NCI-H1436 treated with DMSO at 0.1 percent for 48 hours (cell line): ENCODE results near the gene FAM90A1.
"Not testable (repeated sequence)": the region's sequence is repeated elsewhere in the genome, so short reads cannot be mapped to it uniquely, and the experiment has no call there.

Experiments used
- DNase-seq: peaks from one replicate; lab custom pipeline; 2025; lab: John Stamatoyannopoulos, UW

Gene FAM90A1

DNA sequence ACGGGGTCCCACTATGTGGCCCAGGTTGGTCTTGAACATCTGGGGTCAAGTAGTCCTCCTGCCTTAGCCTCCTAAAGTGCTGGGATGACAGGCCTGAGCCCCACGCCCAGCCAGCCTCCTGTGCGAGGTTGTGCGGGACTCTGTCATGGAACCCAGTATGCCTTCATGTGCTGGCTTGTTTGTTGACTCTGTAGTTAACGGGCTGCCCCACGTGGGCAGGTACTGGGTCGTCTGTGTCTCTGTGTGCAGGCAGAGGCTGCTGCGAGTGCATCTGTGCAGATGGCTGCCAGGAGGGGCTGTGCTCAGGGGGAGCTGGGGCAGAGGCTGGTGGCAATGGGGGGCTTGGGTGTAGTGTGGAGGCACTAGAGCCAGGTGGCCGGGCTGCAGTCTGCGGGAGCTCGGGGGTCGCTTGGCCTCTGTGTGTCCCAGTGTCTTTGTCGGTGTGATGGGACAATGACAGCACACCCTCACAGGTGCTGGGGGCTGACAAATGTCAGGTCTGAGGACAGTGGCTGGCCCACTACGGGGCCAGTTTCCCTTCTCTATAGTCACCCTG lies 6.0 kb upstream of the FAM90A1 start:
- not testable (repeated sequence) for DNase-seq

DNA sequence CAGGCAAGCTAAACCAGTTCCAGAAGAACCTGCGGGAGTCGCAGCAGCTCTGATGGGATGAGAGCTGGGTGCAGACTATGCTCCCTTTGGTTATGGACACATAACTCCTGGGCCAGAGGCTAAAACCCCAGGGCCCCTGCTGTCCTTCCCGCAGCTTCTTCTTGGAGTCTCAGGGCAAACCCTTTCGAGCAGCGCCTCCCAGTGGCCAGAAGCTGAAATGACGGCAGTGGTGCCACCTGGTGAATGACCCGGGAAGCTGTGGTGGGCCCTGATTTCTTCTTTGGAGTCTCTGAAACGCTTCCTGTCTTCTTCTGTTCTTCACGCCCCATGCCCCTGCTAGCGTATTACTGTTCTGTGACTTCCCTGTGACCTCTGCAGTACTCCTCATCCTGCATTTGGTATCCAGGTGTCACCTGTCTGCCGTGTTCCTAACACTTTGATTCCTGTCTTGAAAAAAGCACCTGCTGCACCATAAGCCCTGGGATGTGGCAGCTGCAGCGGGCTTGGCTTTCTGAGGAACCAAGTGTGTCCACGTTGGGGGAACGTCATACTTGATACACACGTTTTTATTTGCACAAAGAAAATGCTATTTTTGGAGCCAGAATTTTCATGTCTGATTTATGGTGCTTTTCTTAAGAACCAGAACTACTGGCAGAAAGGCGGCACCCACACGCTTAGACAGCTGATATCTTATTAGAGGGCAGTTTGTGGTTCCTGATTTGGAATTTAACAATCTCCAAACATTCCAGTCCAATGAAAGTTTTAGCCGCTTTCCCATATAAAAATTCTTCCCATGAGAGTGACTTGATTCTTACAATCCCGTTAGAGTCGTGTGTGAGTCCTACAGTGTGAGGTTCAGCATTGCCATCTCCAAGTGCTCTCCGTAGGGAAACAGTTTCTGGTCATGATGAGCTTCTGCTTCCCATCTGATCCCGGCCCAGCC lies 4.5 kb upstream of the FAM90A1 start:
- not testable (repeated sequence) for DNase-seq

DNA sequence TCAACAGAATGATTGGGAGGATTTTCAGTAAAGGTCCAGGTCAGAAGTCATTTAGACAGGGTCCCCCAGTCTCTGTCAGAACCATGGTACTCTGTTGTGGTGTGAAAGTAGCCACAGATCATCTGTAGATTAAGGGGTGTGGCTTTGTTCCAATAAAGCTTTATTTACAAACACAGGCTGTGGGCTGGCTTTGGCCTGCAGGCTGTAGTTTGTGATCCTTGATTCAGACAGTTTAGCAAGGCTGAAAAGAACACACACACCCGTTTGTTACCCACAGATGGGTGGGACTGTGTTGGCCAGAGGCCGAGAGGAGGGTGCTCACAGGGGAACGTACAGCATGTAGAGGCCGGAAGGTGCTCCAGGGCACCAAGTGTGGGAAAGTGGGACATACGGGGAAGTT lies 3.6 kb upstream of the FAM90A1 start:
- DNase-seq = not testable (repeated sequence)

DNA sequence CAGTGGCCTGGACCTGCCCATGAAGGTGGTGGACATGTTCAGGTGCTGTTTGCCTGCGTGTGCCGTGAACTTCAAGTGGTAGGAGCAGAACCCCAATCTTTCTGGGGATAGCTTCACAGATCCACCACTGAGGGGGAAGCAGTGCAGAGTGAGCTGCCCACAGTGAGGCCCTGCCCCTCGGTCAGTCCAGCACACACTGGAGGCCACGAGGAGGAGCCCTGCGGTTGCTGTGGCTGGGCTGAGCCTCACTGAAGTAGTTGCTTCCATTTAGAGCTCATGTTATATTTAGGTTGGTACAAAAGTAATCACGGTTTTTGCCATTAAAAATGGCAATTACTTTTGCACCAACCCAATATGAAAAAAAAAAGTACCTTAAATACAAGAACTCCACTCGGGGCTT lies 2.1 kb upstream of the FAM90A1 start:
- not testable (repeated sequence) for DNase-seq

DNA sequence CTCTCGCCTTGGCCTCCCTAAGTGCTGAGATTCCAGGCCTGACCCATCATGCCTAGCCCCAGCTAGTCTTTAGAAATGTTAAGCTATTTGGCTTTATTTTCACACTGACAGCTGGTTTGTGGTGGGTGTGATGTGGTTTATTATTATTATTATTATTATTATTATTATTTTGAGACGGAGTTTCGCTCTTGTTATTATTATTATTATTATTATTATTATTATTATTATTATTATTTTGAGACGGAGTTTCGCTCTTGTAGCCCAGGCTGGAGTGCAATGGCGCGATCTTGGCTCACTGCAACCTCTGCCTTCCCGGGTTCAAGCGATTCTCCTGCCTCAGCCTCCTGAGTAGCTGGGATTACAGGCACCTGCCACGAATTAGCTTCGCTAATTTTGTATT lies 1.2 kb upstream of the FAM90A1 start:
- DNase-seq = not testable (repeated sequence)

DNA sequence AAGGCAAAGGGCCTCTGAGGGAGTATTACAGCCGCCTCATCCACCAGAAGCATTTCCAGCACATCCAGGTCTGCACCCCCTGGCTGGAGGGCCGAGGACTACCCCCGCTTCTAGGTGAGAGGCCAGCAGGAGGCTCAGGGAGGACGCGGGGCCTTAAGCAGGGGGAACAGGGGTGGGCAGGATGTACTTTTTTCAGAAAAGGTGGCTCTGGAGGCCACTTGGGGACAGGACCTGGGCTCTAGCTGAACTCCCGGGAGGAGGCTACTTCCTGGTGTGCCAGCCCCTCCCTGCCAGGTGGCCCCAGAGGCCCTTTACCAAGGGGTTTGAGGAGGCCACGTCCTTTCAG lies 287 bp upstream of the FAM90A1 start:
- DNase-seq = not testable (repeated sequence)

DNA sequence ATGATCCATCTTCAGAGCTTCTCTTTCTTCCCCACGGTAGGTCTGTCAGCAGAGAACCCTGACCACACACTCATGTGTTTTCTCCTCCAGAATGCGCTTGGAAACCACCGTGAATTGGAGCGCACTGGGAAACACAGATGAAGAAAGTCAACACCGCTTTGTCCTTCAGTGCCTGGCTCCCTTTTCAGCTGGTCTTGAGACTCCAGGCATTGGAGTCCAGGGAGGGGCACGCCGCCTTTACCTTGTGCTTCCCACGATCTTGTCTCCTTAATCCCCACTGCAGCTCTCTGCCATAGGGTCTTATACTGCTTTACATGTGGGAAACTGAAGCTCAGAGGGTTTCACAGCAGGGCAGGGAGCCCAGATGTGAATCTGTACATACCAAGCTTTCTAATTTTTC lies 1.1 kb downstream of the FAM90A1 start:
- DNase-seq = no peak

DNA sequence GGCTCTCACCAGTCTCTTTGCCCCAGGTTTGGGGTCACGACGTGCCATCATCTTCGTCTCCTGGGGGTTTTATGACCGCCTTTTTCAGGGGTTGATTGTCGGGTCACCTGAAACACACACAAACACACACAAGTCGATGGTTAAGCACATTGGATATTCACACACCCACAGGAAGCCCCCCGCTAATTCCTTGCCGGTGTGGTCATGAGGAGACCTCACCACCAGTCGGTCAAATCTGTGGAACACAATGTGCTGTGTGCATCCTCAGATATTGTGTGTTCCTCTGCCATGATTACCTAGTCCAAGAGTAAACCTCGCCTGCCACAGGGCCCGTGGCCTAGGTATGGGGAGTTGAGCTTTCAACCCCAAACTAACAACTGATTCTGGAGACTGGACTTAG lies 2.6 kb downstream of the FAM90A1 start:
- DNase-seq = not testable (repeated sequence)

DNA sequence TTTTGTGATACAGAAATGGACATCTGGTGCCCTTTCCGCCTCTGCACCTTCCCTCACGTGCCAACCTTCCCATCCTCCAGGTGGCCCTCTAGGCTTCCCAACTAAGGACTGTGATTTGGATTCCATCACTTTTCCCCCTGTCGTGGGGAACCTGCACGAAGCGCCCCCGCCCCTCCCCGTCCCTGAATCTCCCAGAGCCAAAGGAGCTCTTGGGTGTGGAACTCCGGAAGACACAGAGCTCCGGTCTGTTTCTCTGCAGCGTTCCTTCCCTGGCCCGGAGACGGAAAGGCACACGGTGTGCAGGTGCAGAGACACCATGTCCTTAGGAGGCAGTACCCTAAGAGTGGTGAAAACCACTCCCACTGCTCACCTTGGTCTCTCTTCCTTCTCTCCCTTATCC lies 3.8 kb downstream of the FAM90A1 start:
- not testable (repeated sequence) for DNase-seq

DNA sequence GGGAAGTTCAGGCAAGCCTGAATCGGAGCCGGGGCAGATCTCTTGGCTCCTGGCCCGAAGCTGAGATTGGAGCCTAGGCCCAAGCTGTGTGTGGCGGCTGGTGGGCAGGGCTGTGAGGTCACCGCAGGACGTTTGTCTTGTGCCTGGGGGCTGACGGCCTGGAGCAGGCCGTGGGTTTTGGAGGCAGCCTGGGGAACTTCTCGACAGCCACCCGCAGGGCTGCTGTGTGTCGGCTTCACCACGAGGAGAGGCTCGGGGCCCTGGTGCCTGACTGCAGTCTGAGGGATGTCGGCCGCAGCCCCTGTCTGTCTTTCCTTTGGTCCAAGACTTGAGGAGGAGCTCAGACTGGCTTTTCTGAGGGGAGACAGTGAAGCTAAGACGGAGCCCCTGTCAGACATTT lies 5.1 kb downstream of the FAM90A1 start:
- DNase-seq = not testable (repeated sequence)

DNA sequence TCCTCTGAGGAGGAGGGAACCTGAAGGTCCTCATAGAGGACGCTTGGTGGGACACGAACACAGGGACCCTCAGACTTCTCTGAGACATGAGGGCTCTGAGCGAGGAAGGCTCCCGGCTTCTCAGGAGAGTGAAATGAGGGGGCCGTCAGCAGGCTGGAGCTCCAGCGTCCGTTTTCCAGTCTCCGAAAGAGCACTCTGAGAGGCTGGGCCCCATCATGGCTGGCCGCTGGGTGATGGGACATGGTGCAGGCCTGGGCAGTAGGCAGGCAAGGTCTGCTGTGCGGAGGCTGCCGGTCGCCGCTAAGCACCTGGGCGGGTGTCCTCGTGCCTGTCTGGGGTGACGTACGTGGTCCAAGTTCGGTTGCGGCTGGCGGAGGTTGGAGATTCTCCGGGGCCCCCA lies 5.6 kb downstream of the FAM90A1 start:
- not testable (repeated sequence) for DNase-seq

DNA sequence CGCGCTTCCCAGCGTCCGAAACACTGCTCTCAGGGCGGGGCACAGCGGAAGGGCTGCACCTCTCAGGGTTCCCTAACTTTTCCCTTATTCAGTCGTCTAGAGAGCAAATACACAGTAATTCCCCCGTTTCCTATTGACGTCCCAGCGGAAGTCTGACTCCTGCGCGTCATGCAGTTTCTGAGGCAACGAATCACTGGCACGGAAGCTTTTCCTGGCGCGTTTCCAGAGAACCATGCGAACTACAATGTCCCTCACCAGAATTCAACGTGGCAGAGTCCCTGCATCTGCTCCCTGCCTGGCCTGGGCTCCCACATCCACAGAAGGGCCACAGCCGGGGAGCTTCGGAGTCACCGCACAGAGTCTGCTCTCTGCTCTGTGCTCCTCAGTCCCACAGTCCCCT lies 6.0 kb downstream of the FAM90A1 start:
- not testable (repeated sequence) for DNase-seq

DNA sequence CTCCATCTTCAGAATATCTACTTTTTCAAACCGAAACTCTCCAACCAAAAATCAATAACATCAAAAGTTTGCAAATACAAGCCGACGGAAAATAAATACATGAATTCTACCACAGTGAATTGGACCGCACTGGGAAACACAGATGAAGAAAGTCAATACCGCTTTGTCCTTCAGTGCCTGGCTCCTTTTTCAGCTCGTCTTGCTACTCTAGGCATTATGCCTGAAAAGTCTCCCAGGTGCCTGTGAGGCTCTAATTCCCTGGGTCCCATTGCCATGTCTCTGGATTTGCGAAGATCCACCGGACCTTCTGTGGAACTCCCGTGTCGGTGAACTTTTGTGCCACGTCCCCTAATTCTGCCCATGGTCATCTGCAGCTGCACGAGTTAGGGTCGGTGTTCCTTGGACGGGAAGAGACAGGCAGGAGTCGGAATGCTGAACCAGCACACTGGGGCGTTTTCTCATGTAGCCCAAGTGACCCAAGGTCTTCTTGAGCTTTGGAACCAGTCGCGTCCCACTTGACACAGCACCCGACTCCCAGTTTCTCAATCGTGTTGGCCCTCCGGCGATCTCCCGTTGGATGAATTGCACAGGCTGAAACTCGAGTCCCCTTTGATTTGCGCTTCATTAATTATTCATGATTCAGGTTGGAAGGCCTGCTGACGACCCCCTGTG lies 8.6 kb downstream of the FAM90A1 start:
- DNase-seq = not testable (repeated sequence)

DNA sequence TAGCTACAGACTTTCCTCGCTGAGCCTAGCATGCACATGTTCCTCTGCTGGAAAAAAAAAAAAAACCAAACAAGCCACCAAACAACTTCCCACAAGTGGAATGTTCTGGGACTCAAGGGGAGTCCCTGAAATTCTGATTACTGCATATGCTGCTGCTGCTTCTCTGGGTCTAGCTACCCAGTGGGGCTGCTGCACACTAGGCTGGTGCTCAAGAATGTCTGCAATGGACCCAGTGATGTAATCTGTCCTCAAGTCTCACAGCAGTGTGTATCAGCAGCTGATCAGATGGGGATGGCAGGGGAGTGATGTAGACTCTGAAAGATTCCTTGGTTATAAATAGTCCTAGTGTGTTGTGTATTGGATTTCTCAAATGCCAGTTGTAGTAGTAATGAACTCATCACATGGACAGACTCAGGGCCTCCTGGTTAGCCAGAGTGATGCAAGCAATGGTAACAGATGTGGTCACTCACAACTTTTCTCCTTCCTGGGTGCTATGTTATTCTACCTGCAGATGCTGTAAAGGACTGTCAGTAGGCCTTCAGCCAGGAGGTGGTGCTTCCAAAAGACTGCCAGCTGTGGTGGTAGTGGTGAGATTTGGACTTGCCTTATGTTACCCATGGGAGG lies 29.6 kb downstream of the FAM90A1 start:
- not testable (repeated sequence) for DNase-seq

DNA sequence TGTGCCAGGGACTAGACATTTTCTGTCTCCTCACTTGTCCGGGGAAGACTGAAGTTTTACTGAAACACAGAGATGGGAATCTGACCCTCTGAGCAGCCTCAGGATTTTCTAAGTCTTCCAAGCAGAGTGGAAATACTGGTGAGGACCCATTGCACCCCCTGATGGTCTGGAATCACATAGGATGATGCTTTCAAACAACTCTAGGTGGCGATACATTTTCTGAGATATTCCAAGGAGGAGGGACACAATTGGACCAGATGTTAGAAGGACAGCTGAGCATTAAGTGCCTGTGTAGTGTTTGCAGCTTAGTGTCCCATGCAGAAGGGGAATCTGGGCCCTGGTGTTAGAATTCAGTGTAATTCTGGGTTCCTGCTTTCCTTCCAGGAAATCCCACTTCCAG lies 39.3 kb downstream of the FAM90A1 start:
- not testable (repeated sequence) for DNase-seq

DNA sequence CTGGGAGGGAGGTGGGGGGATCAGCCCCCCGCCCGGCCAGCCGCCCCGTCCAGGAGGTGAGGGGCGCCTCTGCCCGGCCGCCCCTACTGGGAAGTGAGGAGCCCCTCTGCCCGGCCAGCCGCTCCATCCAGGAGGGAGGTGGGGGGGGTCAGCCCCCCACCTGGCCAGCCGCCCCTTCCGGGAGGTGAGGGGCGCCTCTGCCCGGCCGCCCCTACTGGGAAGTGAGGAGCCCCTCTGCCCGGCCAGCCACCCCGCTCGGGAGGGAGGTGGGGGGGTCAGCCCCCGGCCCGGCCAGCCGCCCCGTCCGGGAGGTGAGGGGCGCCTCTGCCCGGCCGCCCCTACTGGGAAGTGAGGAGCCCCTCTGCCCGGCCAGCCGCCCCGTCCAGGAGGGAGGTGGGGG lies 43.2 kb downstream of the FAM90A1 start:
- not testable (repeated sequence) for DNase-seq

DNA sequence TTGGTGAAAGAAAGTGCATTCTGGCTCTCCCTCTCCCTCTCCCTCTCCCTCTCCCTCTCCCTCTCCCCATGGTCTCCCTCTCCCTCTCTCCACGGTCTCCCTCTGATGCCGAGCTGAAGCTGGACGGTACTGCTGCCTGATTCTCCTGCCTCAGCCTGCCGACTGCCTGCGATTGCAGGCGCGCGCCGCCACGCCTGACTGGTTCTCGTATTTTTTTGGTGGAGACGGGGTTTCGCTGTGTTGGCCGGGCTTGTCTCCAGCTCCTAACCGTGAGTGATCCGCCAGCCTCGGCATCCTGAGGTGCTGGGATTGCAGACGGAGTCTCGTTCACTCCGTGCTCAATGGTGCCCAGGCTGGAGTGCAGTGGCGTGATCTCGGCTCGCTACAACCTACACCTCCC lies 44.1 kb downstream of the FAM90A1 start:
- DNase-seq = not testable (repeated sequence)

DNA sequence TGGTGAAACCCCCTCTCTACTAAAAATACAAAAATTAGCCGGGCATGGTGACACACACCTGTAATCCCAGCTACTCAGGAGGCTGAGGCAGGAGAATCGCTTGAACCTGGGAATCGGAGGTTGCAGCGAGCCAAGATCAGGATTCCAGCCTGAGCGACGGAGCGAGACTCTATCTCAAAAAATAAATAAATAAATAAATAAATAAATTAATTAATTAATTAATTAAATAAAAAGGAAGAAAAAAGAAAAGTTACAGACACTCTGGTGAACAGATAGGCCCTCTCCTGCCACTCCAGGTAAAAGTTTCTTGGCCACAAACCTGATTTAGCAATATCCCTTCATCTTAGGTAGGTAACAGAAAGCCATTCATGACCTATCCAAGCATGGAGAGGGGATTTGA lies 44.5 kb downstream of the FAM90A1 start:
- DNase-seq = not testable (repeated sequence)

DNA sequence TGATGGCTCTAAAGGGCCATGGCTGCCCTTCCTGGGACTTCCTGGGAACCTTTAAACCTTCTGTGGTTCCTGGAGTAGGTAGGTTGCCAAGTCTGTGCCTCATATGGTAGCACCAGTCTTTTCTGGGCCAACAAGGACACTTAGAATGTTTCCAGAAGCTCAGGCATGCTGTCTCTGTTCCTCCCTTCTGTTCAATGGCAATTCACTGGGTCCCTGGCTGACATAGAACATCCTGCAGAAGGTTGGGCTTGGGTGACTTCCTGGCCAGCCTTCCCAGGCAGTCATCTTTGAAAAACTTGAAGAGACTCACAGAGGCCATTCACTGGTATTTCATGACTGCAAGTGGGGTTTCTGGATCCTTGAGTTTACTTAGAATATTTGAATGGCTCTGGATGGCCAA lies 46.1 kb downstream of the FAM90A1 start:
- DNase-seq = not testable (repeated sequence)

DNA sequence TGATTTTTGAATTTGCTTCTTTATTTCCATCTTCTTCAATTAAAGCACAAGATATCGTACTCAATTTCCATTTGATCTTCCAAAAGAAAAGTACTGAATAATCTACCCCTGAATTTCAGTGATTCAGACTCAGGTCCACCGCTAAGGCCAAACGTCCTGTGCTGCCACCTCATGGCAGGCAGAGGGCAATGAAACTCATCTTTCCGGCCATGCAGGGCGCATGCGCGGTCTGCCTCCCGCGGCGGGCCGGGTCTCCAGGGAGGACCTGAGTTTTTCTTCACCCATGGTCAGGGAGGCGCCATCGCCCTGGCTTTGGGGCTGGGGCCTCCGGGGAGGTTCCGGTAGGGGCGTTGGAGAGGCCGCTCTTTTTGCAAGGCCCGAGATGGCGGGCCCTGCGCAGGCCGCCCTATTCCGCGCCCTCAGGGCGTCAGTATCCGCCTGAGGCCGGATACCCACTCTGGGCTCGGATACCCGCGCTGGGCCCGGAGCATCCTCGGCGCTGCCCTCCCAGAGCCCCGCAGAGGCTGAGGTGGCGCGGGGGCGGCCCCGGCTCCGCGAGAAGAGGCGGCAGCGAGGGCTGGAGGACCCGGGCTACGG lies 47.3 kb downstream of the FAM90A1 start:
- DNase-seq = peak; percentile 41

DNA sequence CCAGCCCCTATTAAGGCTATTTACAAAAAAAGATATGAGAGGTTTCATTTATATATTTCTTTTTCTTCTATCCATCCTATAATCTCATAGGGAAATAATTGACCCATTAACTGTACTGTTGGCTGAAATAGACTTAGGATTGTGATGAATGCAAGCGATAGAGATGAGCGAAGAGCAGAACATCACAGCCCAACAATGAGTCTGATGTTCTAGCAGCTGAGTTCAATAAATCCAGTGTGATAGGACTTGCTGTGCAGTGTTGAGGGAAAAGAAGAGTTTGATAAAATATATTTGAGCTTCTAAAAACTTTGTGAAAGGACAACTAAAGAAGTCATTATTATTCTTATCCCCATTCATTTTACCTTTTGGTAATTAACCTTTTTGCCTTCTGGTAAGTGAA lies 54.5 kb downstream of the FAM90A1 start:
- not testable (repeated sequence) for DNase-seq
